HG03175 (cell line): ENCODE results near the gene BACH2.
"Not testable (repeated sequence)": the region's sequence is repeated elsewhere in the genome, so short reads cannot be mapped to it uniquely, and the experiment has no call there.

Experiments
- ATAC-seq: cut with Tn5 transposase; IDR thresholded peaks from one replicate; pipeline ENCODE4 v1.9.1; 2021; ENCODE audit warnings: mild to moderate bottlenecking, moderate library complexity; ENCODE audit not compliant: unreplicated experiment

The BACH2 gene

DNA sequence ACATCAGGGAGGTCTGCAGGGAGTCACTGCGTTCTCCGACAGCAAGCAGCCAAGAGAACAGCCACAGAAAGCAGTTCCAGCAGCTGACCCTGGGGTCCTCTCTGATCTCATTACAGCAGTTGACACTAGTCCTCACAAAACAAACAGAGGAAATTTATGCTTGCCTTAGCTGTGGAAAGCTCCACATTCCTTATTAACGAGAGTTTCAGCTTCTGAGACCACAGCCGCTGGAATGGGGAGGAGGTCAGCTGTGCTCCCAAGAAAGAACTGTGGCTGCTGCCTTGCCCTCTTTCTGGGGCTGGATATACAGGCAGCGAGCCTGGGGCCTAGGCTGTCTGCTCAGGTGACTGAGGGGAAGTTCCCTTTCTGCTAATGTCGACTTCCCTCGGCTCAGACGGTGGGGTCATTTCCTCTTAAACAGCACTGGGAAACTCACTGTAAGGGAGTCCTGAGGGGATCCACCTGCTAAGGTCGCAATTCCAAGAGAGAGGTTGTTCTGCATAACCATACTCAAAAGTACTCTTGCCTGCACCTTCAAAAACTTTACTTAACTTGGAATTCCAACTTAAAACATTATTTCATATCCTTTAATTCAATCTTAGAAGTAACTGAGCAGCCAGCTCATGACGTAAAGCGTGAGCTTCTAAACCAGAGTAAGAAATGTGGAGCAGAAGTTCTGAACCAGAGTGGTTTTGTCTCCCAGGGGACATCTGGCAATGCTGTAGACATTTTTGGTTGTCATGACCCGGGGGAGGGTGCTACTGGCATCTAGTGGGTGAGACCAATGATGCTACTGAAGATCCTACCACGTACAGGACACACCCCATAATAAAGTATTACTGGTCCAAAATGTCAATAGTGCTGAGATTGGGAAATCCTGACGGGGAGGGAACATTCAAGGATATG lies 80.3 kb downstream of the BACH2 start:
- peak; percentile 62 for ATAC-seq

DNA sequence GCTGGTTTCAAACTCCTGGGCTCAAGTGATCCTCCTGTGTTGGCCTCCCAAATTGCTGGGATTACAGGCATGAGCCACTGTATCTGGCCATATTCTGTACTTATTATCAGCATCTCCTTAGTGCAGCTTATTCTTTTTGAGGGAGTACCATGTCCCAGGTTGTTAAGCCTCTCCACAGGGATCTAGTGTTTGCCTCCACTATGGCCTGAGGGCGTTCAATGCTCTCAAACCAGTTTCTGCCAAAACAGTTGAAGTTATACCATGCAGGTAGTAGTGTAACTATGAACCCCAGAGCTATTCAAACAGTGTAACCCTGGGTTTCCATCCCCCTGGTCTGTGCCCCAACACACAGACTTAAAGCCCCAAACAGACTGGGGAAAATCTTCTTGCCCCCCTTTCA lies 81.7 kb downstream of the BACH2 start:
- no peak for ATAC-seq

DNA sequence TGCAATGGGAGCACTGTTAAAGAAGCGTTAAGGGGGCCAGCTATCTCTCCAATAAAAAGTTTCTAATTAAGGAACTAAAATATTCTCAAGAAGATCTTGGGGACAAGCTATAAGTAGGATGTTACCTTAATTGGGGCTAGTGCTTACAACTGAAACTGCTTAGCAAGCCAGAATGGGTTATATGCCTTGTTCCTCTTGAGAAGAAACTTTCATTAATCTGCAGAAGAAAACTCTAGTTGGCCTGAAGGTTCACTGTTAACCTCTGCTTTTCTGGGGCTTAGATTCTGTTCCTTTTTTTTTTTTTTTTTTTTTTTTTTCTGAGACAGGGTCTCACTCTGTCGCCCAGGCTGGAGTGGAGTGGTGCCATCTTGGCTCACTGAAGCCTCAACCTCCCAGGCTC lies 82.2 kb downstream of the BACH2 start:
- no peak for ATAC-seq

DNA sequence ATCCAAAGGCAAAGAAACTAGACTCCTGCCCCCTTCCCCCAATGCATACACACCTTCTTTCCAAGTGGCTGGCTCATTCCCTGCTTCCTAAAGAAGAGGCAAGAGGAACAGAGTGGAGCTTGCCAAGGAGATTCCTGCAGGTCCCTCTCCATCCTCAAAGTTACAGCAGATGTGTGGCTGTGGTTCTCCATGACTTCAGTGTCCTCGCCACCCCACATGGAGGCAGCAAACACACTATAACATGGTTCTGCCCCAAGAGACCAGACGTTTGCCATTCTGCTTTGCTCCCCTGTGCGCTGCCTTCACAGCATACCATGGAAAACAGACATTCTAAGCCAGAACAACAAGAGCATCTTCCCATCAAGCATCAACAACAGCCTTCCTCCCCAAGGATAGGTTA lies 84.4 kb downstream of the BACH2 start:
- no peak for ATAC-seq

DNA sequence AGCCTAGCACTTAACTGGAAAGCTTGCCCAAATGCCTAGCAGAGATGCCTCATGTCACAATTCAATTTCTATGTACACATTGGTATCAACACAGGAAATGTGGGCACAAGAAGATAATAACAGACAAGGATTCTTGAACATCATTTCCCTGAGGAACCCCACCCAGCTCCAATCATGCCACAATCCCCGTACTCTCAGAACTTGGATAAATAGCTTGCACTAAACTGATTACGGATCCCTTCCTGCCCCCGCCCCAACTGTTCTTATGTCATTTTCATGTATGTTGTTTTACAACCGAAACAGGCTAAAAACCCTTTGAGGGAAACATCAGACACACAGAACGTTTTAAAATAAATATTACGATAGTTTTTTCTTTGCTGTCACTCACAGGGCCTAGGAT lies 87.1 kb downstream of the BACH2 start:
- ATAC-seq: no peak

DNA sequence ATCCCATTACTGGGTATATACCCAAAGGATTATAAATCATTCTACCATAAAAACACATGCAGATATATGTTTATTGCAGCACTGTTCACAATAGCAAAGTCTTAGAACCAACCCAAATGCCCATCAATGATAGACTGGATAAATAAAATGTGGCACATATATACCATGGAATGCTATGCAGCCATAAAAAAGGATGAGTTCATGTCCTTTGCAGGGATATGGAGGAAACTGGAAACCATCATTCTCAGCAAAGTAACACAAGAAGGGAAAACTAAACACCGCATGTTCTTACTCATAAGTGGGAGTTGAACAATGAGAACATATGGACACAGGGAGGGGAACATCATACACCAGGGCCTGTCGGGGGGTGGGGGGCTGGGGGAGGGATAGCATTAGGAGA lies 88.0 kb downstream of the BACH2 start:
- ATAC-seq: not testable (repeated sequence)

DNA sequence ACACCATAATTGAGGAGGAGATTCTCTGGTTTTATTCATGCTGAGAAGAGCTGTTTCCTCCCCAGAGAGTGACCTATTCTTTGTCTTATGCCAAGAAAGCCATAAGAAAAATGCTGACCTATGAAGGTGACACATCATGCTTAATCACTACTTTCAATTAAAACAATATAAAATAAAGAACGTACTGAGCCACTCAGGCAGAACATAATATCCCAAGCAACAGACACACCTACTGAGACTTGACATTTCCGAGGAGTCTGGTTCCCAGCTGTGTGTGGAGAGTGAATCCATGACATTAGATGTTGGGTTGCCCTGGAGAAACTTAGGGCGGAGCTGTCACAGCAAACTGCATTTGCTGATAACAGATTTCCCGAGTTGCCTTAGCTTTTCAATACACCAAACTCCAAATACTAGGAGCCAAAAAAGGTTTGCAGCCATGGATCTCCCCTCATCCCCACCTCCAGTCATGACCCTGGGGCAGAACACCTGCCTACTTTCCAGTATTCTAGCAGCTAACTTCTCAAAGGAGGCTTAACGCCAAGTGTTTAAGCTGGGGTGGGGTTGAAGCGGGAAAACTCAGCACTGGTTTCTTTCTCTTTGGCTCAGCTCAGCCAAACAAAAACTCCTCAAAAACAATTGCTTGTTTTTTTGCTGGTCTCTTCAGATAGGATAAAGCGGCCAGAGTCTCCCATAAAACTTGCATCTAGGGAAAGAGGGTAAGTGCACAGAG lies 92.2 kb downstream of the BACH2 start:
- ATAC-seq: no peak

DNA sequence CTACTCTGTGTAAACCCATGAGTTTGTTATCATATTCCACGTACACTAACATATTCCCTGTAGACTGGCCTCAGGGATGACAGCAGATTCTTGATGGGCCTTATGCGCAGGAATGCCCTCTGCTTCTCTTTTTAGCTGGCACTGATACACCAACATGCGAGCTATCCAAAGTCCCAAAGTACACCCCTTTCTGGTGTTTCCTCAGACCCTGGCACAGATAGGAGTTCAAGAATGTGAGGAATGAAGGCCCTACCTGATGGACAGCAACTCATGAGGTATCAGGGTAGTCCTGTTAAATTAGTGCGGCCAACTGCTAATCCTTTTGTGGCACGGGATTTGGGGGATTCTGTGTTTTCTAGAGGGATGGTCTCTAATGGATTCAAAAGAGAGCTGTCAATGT lies 93.0 kb downstream of the BACH2 start:
- no peak for ATAC-seq

DNA sequence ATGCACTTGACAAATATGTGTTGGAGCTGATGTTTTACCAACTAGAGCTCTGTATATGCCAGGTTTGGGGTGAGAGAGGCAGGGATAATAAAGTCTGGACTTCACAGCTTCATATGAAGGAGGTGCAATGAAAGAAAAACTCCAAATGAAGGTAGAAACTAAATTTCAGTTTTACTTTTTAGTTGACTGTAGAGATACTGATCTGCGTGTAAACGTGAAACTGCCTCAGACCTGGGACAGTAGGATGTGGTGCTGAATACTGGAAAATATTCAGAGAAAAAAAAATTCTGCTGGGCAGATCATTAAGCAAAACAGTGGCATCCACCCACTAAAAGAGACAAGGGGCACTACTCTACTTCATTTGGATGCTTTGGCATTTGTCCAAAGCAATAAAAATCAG lies 94.5 kb downstream of the BACH2 start:
- ATAC-seq: no peak

DNA sequence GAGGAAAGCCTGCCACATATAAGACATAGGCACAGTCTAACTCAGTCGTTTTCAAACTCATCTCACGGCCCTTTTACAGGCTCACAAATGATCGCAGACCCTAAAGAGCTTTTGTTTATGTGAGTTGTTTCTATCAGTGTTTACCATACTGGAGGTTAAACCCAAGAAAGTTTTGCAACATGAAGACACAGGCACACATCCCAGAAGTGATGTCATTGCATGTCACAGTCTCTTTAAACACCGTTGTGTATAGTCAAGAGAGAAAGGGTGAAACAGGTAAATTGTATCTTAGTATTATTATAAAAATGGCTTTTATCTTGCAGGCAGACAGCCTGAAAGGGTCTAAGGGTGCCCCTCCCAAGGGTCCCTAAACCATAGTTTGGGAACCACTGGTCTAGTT lies 96.7 kb downstream of the BACH2 start:
- no peak for ATAC-seq

DNA sequence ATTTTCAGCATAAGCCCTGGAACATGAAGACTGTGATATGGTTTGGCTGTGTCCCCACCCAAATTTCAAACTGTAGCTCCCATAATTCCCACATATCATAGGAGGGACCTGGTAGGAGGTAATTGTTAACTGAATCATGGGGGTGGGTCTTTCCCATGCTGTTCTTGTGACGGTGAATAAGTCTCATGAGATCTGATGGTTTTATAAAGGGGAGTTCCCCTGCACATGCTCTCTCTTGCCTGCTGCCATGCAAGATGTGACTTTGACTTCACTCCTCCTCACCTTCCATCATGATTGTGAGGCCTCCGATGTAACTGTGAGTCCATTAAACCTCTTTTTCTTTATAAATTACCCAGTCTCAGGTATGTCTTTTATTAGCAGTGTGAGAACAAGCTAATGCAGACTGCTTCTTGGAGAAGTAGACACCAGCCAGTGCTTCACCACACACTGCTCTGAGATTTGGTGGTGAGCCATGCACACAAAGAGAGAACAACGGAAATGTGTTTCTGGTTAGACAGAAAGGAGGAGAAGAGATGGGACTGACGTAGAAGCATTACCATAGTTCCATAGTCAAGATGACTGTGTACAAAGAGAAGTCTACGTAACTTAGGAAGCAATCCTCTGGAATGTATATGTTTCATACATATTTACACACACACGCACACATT lies 97.8 kb downstream of the BACH2 start:
- ATAC-seq: no peak

DNA sequence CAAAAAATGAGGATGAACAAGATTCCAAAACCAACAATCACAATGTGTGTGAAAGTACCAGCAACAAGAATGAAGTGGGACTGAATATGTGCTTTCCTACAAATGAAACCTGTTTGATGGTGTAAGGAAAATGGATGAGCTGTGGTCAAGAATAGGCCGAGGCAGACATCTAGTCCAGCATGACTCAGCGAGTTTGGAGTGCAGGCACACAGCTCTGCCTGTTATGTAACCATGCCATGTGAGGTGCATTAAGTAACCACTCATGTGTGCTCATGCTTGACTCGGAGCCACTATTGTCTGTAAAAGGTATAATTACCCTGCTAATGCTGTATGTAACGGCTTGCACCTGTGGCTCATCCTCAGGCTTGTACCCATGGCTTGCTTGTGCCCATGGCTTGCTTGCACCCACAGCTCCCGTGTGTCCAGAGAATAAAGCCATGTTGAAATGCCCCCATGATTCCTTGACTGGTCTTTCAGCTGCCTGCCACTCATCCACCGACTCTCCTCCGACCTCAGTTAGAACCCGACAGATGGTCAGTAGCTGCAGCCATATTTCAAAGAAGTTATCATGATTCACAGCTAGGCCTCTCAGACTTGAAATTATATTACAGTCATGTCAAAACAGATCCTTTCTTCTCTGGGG lies 98.7 kb downstream of the BACH2 start:
- no peak for ATAC-seq

DNA sequence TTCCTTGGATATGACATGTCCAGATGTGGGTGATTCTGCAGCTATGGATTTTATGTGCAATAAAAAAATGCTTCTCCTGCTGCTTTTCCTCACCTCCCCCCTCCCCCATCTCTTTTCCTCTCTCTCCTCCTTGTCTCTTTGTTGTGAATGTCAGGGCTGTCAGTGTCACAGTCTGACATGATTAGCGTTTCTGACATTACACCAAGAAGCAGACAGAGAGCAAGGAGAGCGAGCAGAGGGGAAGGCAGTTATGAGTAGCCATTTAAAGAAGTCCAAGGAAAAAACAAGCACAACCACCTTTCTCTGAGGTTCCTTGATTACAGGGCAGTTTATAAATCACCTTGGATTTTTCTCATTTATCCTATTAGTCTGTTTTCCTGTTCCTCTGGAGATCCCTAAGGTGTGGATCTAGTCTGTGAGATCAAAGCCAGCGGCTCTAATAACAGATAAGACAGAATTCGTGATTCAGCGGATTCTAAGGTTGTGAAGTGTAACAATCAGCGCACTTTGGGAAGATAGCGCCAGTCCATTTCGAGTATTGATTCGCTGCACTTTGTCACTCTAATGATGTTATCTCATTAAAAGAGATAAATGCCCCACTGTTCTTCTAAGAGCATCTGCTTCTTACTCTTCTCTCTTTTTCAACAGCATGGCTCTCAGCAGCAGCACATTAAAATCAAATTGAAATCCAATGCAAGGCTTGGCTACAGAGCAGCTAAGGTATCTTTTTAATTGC lies 101.4 kb downstream of the BACH2 start:
- ATAC-seq: no peak

DNA sequence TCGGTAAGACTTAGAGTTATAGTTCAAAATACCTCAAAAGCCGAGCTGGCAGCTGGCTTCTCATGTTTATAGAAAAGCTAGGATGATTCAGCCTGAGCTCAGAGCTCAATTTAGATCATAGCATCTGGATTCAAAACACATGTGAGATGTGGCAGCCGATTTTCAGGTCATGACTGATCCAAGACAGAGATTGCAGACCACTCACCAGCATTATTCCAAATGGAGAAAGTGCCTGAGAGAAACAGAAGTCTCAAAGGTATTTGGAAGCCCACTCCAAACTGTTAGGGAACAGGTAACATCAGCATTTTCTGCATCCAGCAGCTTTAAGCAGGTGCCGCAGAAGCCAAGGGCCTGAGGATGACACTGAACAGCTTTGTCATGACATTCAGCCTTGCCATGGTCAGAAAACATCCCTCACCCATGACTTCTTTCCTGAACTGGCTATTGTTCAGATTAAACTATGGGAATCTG lies 102.2 kb downstream of the BACH2 start:
- no peak for ATAC-seq

DNA sequence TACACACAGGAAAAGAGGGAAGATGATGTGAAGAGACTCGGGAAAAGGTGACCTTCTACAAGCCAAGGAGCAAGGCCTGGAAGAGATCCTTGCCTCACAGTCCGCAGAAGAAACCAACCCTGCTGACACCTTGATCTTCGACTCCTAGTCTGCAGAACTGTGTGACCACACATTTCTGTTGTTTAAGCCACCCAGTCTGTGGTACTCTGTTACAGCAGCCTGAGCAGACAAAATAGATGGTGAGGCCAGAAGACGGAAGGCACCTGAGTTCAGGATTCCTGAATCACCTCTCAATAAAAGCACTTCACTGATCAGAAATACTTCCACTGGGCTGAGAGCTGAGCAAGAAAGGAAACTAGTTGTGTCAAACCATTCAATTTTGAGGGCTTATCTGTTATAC lies 103.3 kb downstream of the BACH2 start:
- no peak for ATAC-seq

DNA sequence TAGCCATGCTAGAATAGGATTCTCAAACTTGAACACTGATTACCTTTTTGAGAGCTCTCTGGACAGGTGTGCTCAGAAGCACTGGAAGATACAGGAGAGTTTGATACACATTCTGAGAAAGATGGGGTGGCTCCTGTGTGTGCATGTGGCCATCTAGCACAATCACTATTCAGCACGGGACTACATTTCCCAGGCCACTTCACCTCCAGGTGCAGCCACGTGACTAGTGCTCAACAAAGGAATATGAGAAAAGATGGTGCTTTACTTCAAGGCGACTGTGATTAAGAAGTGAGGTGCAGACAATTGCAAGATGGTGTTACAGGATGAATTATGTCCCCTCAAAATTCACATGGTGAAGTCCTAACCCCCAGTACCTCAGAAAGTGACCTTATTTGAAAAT lies 103.8 kb downstream of the BACH2 start:
- ATAC-seq: no peak

DNA sequence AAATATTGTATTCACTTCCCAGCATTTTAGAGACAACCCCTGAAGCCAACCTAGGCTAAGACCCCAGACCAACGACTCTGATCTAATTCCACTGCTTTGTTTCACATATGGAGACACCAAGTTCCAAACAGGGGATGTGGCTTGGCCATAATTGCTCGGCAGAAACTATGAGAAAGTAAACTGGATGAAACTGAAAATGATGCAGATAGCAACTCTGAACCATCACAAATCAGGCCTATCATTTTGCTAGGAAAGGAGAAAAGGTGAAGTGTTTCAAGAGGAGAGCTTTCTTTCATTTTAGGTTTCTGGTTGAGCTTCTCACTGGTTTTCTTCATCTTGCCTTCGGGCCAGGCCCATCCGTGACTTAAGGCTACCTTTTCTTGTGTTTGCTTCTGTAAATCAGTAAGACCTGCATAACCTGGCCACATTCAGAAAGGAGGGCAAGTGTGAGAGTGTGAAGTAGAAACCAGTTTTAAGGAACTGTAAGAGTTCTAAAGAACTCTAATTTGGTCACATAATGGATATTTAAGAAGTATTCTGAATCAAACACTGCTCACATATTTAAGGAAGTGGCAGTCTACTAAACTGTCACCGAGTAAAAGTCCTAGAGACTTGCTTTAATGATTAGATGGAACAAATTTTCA lies 105.8 kb downstream of the BACH2 start:
- ATAC-seq: peak; percentile 54

DNA sequence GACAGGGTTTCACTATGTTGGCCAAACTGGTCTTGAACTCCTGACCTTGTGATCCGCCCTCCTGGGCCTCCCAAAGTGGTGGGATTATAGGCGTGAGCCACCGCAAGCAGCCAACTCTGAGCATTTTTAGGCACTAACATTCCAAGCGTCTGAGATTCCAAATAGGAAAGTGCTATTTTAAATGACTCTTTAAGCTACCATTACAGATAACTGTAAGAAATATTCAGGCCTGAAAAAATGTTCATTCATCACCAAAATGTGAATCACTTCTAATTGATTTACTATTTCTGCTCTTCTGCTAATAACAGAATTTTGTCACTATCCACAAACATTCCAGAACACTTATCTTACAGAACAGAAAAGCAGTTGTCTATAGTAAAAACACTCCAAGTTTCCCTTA lies 106.5 kb downstream of the BACH2 start:
- no peak for ATAC-seq

DNA sequence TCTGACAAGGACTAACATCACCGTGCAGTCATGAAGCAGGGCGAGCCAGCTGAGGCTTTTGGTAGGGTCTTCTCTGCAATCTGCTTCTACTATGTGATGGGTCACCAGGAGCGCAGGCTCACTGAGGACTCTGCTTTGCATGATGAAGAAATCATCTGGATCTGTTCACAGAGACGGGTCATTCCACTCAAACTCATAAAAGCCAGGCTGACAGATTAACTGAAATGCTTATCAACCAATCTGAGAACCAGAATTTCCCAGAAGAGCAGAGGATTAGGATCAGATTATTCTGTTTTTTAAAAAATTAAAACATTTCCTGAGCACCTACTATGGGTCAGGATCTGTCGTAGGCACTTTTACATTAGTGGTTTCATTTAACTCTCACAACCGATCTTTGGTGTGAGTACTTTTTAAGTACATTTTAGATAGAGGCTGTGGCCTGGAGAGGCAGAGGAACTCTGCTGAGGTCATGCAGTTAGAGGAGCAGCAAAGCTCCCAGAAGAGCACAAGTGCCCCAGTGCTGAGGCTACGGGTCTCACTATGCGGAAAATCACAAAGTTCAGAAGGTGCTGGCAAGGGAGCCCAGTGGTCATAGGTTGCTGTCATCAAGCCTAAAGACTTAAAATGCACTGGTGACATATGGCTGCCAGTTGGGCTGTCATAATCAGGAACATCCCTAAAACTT lies 109.1 kb downstream of the BACH2 start:
- no peak for ATAC-seq
